ENCODE data around the gene SMC3. TPM values are rescaled to one million over a fixed set of nuclear protein-coding genes. Genes with fewer than 3 reads are reported as not detected.

SMC3 gene
- total RNA-seq, 1 donor from 2014 or later, result 94.6 TPM

GRCh38 chr10:110648692-110649346 lies 81.3 kb downstream of the SMC3 start:
- Mint-ChIP-seq H3K9me3 (ENCODE audit: low read depth) (no peaks in the 10 kb centered on the region), H3K27me3 (peaks cover 39% of the 10 kb centered on the region), H3K27ac (no peak overlapping the region), H3K4me3 (ENCODE audit: low read depth) (no peak overlapping the region), H3K36me3 (ENCODE audit: insufficient read depth) (no peaks in the 10 kb centered on the region), H3K4me1 (ENCODE audit: low read depth) (peaks cover 4% of the 10 kb centered on the region)
- no peak for TF ChIP-seq CTCF (IDR thresholded peaks at IDR 0.05; ENCODE audit: unreplicated experiment)
- no peak for DNase-seq (ENCODE audit: low spot score, unreplicated experiment)

GRCh38 chr10:110649347-110650264 lies 82.1 kb downstream of the SMC3 start:
- Mint-ChIP-seq H3K9me3 (ENCODE audit: low read depth) (no peaks in the 10 kb centered on the region), H3K4me3 (ENCODE audit: low read depth) (no peak overlapping the region)
- DNase-seq (ENCODE audit: low spot score, unreplicated experiment), result no peak

GRCh38 chr10:110650265-110650668 lies 82.8 kb downstream of the SMC3 start:
- Mint-ChIP-seq H3K4me3 (ENCODE audit: low read depth) (no peak overlapping the region), H3K4me1 (ENCODE audit: low read depth) (peaks cover 2% of the 10 kb centered on the region), H3K9me3 (ENCODE audit: low read depth) (no peaks in the 10 kb centered on the region), H3K27ac (no peak overlapping the region), H3K27me3 (peaks cover 32% of the 10 kb centered on the region), H3K36me3 (ENCODE audit: insufficient read depth) (no peaks in the 10 kb centered on the region)
- TF ChIP-seq CTCF (IDR thresholded peaks at IDR 0.05; ENCODE audit: unreplicated experiment), result no peak
- no peak for DNase-seq (ENCODE audit: low spot score, unreplicated experiment)

More at GRCh38 chr10:110649347-110650264, 82.1 kb downstream of the SMC3 start:
- Mint-ChIP-seq H3K4me1 (ENCODE audit: low read depth) (peaks cover 4% of the 10 kb centered on the region), H3K27ac (no peak overlapping the region), H3K27me3 (peaks cover 38% of the 10 kb centered on the region), H3K36me3 (ENCODE audit: insufficient read depth) (no peaks in the 10 kb centered on the region)
- TF ChIP-seq CTCF (IDR thresholded peaks at IDR 0.05; ENCODE audit: unreplicated experiment), result no peak

GRCh38 chr10:110651044-110651958 lies 83.8 kb downstream of the SMC3 start:
- no peak for TF ChIP-seq CTCF (IDR thresholded peaks at IDR 0.05; ENCODE audit: unreplicated experiment)
- no peak overlapping the region for H3K27ac Mint-ChIP-seq
- no peaks in the 10 kb centered on the region for H3K36me3 Mint-ChIP-seq (ENCODE audit: insufficient read depth)
- no peak for DNase-seq (ENCODE audit: low spot score, unreplicated experiment)
- H3K4me3 Mint-ChIP-seq (ENCODE audit: low read depth), result no peak overlapping the region
- H3K4me1 Mint-ChIP-seq (ENCODE audit: low read depth), result peaks cover 2% of the 10 kb centered on the region
- no peaks in the 10 kb centered on the region for H3K9me3 Mint-ChIP-seq (ENCODE audit: low read depth)
- peaks cover 25% of the 10 kb centered on the region for H3K27me3 Mint-ChIP-seq
